ENCODE measurements around the gene RHBDD1. TPM values are rescaled to one million over a fixed set of nuclear protein-coding genes. Genes with fewer than 3 reads are reported as not detected.

RHBDD1 gene
- total RNA-seq, 2 donors from 2014 or later, result 47.2 to 49.4 TPM

DNA sequence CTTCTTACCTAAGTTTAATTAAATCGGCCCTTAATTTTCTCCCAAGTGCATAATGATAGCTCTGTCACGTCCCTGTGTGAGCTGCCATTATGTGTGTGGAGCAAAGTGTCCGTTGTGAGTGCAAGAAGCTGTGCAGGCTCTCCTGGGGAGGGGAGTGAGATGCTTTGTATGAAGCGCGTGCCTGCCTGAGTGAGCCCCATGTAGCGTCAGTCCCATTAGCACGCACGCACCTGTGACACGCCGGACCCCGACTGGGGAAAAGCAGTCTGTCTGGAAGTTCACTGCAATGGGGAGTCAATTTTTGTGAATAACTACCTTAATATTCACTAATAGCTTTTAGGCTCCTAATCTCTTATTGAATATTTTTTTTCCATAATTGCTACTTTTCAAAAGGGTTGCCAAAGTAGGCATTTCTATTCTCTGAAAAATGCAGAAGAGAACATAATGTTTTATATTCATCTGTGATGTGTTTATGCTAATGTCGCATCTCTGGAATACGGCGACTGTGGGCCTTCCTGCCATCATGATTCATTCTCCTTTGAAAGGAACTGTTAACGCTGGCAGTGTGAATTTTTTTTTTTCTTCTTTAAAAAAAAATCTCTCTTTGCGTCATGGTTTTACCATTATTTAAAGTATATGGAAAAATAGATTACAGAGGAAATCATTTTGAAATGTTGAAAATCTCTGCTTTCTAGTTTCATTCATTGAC, 170.5 kb downstream of the RHBDD1 start:
- DNase-seq, result no peak
- H3K36me3 Mint-ChIP-seq (ENCODE audit: insufficient read depth in 2 of 2), result no peaks in the 10 kb centered on the region
- H3K4me1 Mint-ChIP-seq (ENCODE audit: low read depth), result no peaks in the 10 kb centered on the region
- H3K9me3 Mint-ChIP-seq, result peaks cover 0 to 1% of the 10 kb centered on the region in 2 donors
- no peak overlapping the region for H3K27ac Mint-ChIP-seq
- no peaks in the 10 kb centered on the region for H3K27me3 Mint-ChIP-seq (ENCODE audit: low read depth)
- H3K4me3 Mint-ChIP-seq, result no peak overlapping the region
- ATAC-seq (replicated peaks in 1 of 2), result no peak

DNA sequence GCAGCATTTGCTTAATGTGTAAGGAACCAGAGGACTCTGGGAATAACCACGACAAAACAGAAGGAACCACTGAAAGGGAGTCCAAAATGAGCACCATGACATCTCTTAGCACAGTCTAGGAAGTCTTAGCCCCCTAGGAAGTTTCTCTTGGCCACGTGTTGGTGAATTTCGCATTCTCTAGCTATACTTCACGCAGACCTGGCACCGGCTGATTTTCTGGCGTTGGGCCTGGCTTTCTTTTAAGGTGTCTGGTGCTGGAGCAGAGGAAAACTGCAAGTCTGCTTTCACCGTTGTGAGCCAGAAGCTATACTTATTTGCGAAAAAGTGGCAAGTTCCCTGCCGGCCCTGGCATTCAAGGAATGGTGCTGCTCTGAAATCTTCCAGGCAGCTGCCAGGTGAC, 171.3 kb downstream of the RHBDD1 start:
- no peaks in the 10 kb centered on the region for H3K36me3 Mint-ChIP-seq (ENCODE audit: insufficient read depth in 2 of 2)
- H3K4me1 Mint-ChIP-seq (ENCODE audit: low read depth), result no peaks in the 10 kb centered on the region
- H3K4me3 Mint-ChIP-seq, result no peak overlapping the region
- no peak for ATAC-seq (replicated peaks in 1 of 2)
- H3K9me3 Mint-ChIP-seq, result peaks cover 0 to 1% of the 10 kb centered on the region in 2 donors
- no peaks in the 10 kb centered on the region for H3K27me3 Mint-ChIP-seq (ENCODE audit: low read depth)
- H3K27ac Mint-ChIP-seq, result no peak overlapping the region
- DNase-seq, result no peak

DNA sequence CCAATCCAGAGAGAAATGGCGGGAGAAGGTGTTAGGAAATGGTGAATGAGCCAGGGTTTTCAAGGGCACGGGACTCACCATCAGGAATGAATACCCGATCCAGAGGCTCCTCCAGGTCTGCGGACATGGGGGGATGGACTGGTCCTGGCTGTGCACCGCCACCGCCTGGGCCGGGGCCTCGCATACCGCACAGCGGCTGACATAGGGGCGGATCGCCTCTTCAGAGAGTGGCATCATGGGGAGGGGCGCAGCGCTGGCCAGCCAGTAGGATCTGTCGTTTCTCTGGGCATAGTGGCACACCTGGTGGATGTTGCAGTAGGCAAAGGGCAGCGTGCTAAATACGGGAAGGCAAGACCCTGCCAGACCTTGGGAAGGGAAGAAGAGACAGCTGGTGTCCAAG, 172.1 kb downstream of the RHBDD1 start:
- Mint-ChIP-seq H3K4me3 (no peak overlapping the region), H3K36me3 (ENCODE audit: insufficient read depth in 2 of 2) (no peaks in the 10 kb centered on the region), H3K27ac (no peak overlapping the region), H3K4me1 (ENCODE audit: low read depth) (no peaks in the 10 kb centered on the region), H3K9me3 (peaks cover 0 to 1% of the 10 kb centered on the region in 2 donors), H3K27me3 (ENCODE audit: low read depth) (no peaks in the 10 kb centered on the region)
- DNase-seq, result no peak
- ATAC-seq (replicated peaks in 1 of 2), result no peak

DNA sequence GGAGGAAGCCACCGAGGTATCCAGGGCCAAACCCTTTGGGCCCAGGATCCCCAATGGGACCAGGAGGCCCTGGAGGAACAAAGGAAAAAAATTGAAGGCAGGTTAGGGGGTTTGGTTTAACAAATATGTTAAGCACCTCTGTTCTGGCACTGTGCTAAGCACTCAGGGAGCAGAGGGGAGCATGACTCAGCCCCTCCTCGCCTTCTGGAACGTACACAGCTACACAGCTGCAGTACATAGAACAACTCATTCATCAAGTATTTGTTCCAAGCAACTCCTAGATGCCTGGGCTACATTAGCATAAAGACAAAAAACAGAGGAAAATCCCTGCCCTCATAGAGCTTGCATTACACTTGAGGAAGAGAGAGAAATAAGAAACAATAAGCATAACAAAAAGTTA, 174.6 kb downstream of the RHBDD1 start:
- Mint-ChIP-seq H3K4me3 (no peak overlapping the region), H3K27ac (no peak overlapping the region), H3K4me1 (ENCODE audit: low read depth) (no peaks in the 10 kb centered on the region), H3K9me3 (peaks cover 0 to 1% of the 10 kb centered on the region in 2 donors), H3K27me3 (ENCODE audit: low read depth) (no peaks in the 10 kb centered on the region), H3K36me3 (ENCODE audit: insufficient read depth in 2 of 2) (no peaks in the 10 kb centered on the region)
- ATAC-seq (replicated peaks in 1 of 2) (no peak), DNase-seq (no peak)

DNA sequence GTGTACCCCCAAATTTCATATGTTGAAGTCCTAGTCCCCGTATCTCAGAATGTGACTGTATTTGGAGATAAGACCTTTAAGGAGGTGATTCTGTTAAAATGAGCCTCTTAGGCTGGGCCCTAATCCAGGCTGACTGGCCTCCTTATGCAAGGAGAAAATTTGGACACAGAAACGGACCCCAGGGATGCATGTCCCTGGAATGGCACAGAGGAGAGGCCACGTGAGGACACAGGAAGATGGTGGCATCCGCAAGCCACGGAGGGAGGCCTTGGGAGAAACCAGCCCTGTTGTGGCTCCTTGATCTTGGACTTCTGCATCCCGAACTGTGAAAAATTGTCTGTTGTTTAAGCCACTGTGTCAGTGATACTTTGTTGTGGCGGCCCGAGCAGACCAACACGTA, 177.5 kb downstream of the RHBDD1 start:
- H3K4me1 Mint-ChIP-seq (ENCODE audit: low read depth), result no peaks in the 10 kb centered on the region
- no peaks in the 10 kb centered on the region for H3K36me3 Mint-ChIP-seq (ENCODE audit: insufficient read depth in 2 of 2)
- H3K9me3 Mint-ChIP-seq, result peaks cover 0 to 1% of the 10 kb centered on the region in 2 donors
- no peak overlapping the region for H3K27ac Mint-ChIP-seq
- ATAC-seq (replicated peaks in 1 of 2) (no peak), DNase-seq (no peak)
- H3K27me3 Mint-ChIP-seq (ENCODE audit: low read depth), result no peaks in the 10 kb centered on the region
- no peak overlapping the region for H3K4me3 Mint-ChIP-seq

DNA sequence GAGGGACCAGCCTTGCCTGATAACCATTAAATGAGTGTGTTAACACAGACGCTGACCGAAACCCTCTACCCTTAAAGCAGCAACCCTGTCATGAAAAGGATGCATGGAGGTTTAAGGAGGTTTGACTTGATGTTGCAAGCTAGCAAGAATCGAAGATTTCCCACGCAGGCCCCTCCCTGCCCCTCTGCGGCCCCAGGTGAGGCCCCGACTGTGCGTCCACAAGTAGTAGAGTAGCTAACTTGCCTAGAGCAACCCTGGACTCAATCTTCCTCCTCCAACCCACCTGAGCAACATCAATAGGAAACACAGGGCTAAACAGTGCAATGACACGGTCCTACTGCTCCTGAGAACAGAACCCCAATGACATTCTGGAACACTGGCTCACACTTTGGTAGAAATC, 178.0 kb downstream of the RHBDD1 start:
- no peak overlapping the region for H3K4me3 Mint-ChIP-seq
- ATAC-seq (replicated peaks in 1 of 2) (no peak), DNase-seq (no peak)
- no peaks in the 10 kb centered on the region for H3K4me1 Mint-ChIP-seq (ENCODE audit: low read depth)
- peaks cover 0 to 1% of the 10 kb centered on the region in 2 donors for H3K9me3 Mint-ChIP-seq
- no peak overlapping the region for H3K27ac Mint-ChIP-seq
- H3K27me3 Mint-ChIP-seq (ENCODE audit: low read depth), result no peaks in the 10 kb centered on the region
- H3K36me3 Mint-ChIP-seq (ENCODE audit: insufficient read depth in 2 of 2), result no peaks in the 10 kb centered on the region

DNA sequence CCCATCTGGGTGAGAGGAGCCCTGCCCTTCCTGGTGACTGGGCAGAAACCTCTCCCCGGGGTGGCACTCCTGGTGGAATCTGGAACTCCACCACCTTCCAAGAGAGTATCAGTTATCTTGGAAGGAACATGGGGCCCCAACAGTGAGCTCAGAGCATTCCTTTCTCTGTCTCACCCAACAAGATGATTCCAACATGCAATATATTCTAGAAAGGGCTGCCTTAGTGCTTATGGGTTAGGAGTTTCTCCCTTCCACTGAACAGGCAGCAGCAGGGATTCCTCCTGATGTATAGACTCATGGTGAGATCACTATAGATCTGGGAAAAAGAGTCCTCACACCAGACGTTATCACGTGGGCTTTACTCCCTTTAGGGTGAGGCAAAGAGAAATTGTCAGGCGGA, 181.0 kb downstream of the RHBDD1 start:
- H3K4me1 Mint-ChIP-seq (ENCODE audit: low read depth), result no peaks in the 10 kb centered on the region
- peaks cover 0 to 1% of the 10 kb centered on the region in 2 donors for H3K9me3 Mint-ChIP-seq
- H3K27me3 Mint-ChIP-seq (ENCODE audit: low read depth), result no peaks in the 10 kb centered on the region
- no peak overlapping the region for H3K27ac Mint-ChIP-seq
- no peak overlapping the region for H3K4me3 Mint-ChIP-seq
- ATAC-seq (replicated peaks in 1 of 2) (no peak), DNase-seq (no peak)
- H3K36me3 Mint-ChIP-seq (ENCODE audit: insufficient read depth in 2 of 2), result no peaks in the 10 kb centered on the region

DNA sequence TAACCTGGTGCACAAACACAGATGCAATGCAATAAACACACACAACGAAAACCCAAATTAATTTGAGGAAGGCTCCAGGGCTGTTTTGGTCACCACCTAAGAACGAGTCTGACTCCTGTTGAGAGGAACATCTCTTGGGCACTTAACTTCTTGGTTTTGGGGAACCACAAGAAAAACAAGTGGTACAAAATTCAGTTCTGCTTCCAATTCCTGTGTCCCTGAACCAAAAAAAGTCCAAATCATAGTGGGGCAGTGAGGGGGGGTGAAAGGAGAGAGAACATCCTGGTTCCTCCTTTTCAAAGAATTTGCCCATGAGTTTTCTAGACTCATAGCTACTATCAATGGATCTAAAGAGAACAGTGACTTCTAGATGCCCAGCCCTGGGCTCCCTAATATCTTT, 184.6 kb downstream of the RHBDD1 start:
- Mint-ChIP-seq H3K4me1 (ENCODE audit: low read depth) (peaks cover under 1% of the 10 kb centered on the region), H3K9me3 (no peaks in the 10 kb centered on the region), H3K4me3 (no peak overlapping the region), H3K27ac (no peak overlapping the region), H3K27me3 (ENCODE audit: low read depth) (no peaks in the 10 kb centered on the region), H3K36me3 (ENCODE audit: insufficient read depth in 2 of 2) (no peaks in the 10 kb centered on the region)
- ATAC-seq (replicated peaks in 1 of 2) (no peak), DNase-seq (no peak)

DNA sequence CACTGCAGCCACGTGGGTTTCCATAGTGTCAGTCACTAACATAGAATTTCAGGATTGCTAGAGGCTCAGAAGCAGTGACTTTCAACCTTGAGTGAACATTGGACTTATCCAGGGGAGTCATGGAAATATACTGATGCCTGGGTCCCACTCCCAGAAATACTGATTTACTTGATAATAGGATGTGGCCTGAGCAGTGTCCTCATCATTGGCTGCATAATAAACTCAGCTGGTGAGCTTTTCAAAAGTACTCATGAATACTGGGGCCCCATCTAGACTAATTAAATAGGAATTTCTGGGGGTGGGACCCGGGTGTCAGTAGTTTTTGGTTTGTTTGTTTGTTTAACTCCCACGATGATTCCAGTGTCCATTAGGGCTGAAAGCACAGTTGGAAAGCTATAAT, 186.8 kb downstream of the RHBDD1 start:
- no peak overlapping the region for H3K4me3 Mint-ChIP-seq
- no peaks in the 10 kb centered on the region for H3K27me3 Mint-ChIP-seq (ENCODE audit: low read depth)
- no peaks in the 10 kb centered on the region for H3K9me3 Mint-ChIP-seq
- H3K27ac Mint-ChIP-seq, result no peak overlapping the region
- H3K36me3 Mint-ChIP-seq (ENCODE audit: insufficient read depth in 2 of 2), result no peaks in the 10 kb centered on the region
- DNase-seq (no peak), ATAC-seq (replicated peaks in 1 of 2) (no peak)
- peaks cover 5% of the 10 kb centered on the region for H3K4me1 Mint-ChIP-seq (ENCODE audit: low read depth)

DNA sequence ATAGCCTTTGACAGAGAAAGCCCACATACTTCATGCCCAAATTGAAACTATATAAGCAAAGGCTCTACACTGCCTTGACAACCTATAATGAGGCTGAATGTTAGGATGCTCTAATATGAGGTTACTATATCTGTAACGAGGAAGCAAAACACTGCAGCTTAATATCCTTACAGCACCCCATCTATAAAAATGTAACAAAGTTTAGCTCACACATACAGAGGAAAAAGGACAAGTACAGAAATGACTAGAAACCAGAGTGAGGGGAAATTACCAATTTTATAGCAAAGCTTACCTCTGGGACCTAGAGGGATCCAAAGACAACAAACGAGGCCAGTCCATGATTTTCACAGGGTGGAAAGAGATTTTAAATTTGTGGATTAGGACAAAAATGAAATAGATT, 189.7 kb downstream of the RHBDD1 start:
- DNase-seq (no peak), ATAC-seq (replicated peaks in 1 of 2) (no peak)
- Mint-ChIP-seq H3K27me3 (ENCODE audit: low read depth) (no peaks in the 10 kb centered on the region), H3K36me3 (ENCODE audit: insufficient read depth in 2 of 2) (no peaks in the 10 kb centered on the region), H3K4me3 (no peak overlapping the region), H3K27ac (no peak overlapping the region), H3K4me1 (ENCODE audit: low read depth) (peaks cover 5% of the 10 kb centered on the region), H3K9me3 (no peaks in the 10 kb centered on the region)

DNA sequence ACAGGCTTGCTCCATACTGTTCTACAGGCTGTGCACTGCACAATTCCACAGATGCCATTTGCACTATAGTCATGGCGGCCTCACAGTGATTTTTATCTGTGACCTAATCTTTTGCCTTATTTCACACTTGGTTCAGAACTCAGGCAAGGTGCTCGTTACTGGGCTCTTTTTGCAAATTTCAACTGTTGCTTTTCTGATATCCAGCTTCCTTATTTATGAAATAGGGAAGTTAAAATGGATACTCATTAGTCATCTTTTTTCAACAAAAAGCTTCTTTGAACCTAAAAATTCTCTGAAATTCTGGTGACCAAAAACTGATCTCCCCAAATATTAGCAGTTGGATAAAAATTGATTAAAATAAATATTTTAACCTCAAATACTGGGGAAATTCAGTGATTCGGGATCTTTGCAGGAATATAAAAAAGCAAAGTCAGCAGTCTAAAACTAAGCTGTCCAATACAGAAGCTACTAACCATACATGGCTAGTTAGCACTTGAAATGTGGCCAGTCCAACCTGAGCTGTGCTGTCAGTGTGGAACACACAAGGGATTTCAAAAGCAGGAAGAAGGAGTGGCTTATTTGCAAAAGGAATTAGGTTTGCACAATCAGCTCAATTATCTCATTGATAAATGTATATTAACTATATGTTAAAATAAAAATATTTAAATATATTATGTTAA, 193.7 kb downstream of the RHBDD1 start:
- peaks cover 18% of the 10 kb centered on the region for H3K27me3 Mint-ChIP-seq (ENCODE audit: low read depth)
- ATAC-seq (replicated peaks in 1 of 2) (no peak), DNase-seq (no peak)
- no peaks in the 10 kb centered on the region for H3K9me3 Mint-ChIP-seq
- H3K36me3 Mint-ChIP-seq (ENCODE audit: insufficient read depth in 2 of 2), result no peaks in the 10 kb centered on the region
- no peak overlapping the region for H3K27ac Mint-ChIP-seq
- H3K4me1 Mint-ChIP-seq (ENCODE audit: low read depth), result peaks cover 5% of the 10 kb centered on the region
- H3K4me3 Mint-ChIP-seq, result no peak overlapping the region

DNA sequence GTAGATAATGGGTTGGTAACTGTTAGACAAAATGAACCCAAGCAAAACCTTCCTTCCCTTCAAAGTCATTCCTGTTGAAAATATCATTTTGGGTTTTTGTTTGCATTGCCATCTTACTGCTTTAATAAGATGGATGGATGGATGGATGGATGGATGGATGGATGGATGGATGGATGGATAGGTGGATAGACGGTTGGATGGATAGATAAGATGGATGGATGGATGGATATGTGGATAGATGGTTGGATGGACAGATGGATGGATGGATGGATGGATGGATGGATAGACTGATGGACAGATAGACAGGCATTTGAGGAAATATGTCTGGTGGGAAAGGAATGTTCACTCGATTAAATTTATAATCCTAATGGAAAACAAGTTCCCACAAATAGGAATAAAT, 194.9 kb downstream of the RHBDD1 start:
- Mint-ChIP-seq H3K27ac (no peak overlapping the region), H3K4me3 (no peak overlapping the region), H3K4me1 (ENCODE audit: low read depth) (peaks cover under 1% of the 10 kb centered on the region), H3K36me3 (ENCODE audit: insufficient read depth in 2 of 2) (no peaks in the 10 kb centered on the region), H3K27me3 (ENCODE audit: low read depth) (peaks cover 24% of the 10 kb centered on the region), H3K9me3 (no peaks in the 10 kb centered on the region)
- DNase-seq (no peak), ATAC-seq (replicated peaks in 1 of 2) (no peak)

DNA sequence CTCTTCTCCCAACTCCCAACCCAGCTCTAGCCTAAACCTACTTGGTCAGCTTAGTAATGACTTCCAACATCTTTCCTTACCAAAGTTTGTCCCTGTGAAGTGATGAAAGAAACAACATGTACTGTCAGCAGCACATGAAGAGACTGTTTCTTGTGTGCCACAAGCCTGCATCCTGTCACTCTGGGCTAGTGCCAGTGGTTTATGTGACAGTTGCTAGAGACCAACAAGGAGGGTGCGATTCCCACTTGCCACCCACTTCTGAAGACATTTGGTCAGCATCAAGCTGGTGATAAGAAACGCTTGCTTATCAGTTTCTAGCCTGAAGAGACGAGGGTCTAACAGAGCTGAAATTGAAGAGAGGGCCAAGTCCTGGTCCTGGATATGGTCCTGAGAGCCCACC, 195.5 kb downstream of the RHBDD1 start:
- ATAC-seq (replicated peaks in 1 of 2) (no peak), DNase-seq (no peak)
- Mint-ChIP-seq H3K4me1 (ENCODE audit: low read depth) (no peaks in the 10 kb centered on the region), H3K9me3 (no peaks in the 10 kb centered on the region), H3K4me3 (no peak overlapping the region), H3K27me3 (ENCODE audit: low read depth) (peaks cover 27% of the 10 kb centered on the region), H3K27ac (no peak overlapping the region), H3K36me3 (ENCODE audit: insufficient read depth in 2 of 2) (no peaks in the 10 kb centered on the region)

Measured in activated T-cell treated with anti-CD3 and anti-CD28 coated beads, Interleukin-2, amount 50 U/mL, for 72 hours (primary cell).